Measurements from ENCODE around the gene SBK1. TPM values are rescaled to one million over a fixed set of nuclear protein-coding genes. Genes with fewer than 3 reads are reported as not detected.

Gene SBK1
- 0.09 and 0.35 TPM in 2 replicates for total RNA-seq

GRCh38 chr16:28291651-28292626 is at the start of gene SBK1:
TSS of gene SBK1 (plus strand) at chr16:28292525. CDS start at chr16:28317392, 24,867 bp downstream.

GRCh38 chr16:28363408-28363807 is 71.1 kb downstream of the SBK1 start, which contains the start of gene NPIPB6:
TSS of gene NPIPB6 (minus strand) at chr16:28363508. CDS start at chr16:28362822, 686 bp downstream.

Other genes with a start within 250 kb of the SBK1 start
- gene GSG1L, start 228.8 kb upstream of the SBK1 start, total RNA-seq: not detected in 2 replicates
- 98.2 and 118 TPM in 2 replicates for gene XPO6, start 80.6 kb upstream of the SBK1 start, total RNA-seq
- 0.49 TPM in 1 of 2 replicates, not detected in the other for gene NPIPB6, start 71.0 kb downstream of the SBK1 start, total RNA-seq
- 199 and 216 TPM in 2 replicates for gene EIF3CL, start 111.3 kb downstream of the SBK1 start, total RNA-seq
- not detected in 2 replicates for gene NPIPB7, start 179.8 kb downstream of the SBK1 start, total RNA-seq
- 8.4 and 12.0 TPM in 2 replicates for gene CLN3, start 199.5 kb downstream of the SBK1 start, total RNA-seq
- not detected in 2 replicates for gene APOBR, start 202.1 kb downstream of the SBK1 start, total RNA-seq
- not detected in 2 replicates for gene IL27, start 214.3 kb downstream of the SBK1 start, total RNA-seq
- 8.3 and 8.9 TPM in 2 replicates for gene NUPR1, start 246.4 kb downstream of the SBK1 start, total RNA-seq

Measured in airway epithelial cell (primary cell).